ENCODE measurements around the gene LPCAT1.
"Not testable (repeated sequence)": the region's sequence is repeated elsewhere in the genome, so short reads cannot be mapped to it uniquely, and the experiment has no call there.

LPCAT1 gene

DNA sequence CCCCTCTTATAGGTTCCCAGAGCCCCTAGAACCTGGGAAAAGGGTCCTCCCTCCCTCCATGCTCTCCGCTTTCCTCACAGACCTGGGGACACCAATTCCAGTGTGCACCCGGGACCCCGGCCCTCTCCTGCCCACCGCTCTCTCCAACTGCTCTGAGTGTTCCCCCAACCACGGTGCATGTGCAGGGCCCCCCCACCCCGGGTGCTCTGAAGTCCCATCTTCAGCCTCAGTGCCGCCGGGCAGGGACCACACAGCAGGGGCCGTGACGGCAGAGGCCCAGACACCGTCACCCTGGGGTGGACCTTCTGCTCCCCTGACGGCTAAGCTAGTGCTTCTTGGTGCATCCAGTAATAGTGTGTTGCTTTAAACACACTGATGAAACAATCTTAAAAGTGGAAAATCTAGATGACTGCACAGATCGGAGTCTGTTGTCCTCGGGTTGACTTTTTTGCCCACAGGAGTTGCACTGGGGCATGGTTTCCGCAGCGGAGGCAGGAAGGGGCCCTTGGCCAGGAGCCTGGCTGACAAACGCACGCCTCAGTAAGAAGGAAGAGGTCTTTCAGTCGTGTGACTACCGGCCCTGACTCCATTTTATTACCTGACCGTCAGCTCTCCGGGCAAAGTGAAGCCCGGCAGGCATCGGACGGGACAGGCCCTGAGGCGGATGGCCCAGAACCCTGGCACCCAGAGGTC, 42.3 kb downstream of the LPCAT1 start:
- DNase-seq (ENCODE audit: extremely low read depth in 1 of 2, low read depth in 1 of 2) = no peak

DNA sequence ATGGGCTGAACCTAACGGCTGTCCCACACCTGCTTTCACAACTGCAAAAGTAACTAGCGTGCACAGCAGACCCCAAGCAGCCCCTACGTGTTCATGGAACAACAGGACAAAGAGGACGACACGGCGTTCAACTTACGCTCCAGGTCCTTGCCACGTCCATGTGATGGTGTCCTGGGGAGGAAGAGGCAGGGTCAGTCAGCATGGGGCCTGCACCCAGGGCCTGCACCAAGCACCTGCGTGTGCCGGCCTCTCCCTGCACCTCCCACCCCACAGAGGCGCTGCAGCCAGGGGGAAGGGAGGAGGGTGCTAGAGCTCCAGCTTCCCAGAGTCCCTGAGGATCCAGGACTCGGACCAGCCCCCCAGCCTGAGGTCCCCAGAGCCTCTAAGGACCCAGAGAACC, 43.0 kb downstream of the LPCAT1 start:
- DNase-seq (ENCODE audit: extremely low read depth in 1 of 2, low read depth in 1 of 2) = no peak

DNA sequence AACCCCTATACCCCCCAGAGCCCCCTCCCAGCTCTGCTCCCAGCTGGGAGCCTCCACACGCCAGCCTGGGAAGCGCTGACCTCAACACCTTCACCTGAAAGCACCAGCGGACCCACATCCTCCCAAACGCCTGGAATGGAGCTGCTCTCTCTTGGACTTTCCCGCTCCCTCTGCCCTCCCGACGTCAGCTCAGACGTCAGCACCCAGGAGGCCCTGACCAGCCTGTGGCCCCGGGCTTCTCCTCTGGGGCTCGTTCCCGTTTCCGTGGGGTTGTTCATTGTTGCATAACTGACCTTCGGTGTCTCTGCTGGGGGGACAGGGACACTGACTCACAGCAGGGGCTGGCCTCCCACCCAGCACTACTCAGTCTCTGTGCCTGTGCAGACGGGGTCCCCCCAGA, 43.5 kb downstream of the LPCAT1 start:
- DNase-seq (ENCODE audit: extremely low read depth in 1 of 2, low read depth in 1 of 2) = no peak

DNA sequence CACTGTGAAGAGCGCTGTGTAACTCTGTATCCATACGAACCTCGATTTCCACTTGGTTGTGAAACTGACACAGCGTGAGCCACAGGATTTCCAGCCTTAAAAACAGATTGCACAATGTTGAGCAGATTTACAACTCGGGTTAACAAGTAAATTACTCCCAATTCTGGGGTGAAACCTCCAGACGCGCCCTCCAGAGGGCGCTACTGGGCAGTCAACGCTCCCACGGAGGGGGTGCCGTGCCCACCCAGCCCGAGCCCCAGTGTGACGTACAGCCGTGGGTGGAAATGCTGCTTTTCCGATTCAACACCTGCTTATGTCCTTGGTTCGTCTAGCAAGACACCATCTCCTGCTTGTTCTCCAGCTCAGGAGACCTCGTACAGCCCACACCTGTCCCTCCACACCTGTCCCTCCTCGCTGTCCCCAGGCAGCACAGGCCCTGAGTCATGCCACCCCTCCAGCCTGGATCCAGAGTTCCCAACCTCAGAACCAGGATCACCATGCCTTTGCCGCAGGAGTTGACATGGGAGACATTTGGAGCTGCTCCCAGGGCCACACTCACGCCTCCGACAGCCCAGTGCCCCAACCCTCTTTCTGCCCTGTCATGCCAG, 44.1 kb downstream of the LPCAT1 start:
- no peak for DNase-seq (ENCODE audit: extremely low read depth in 1 of 2, low read depth in 1 of 2)

DNA sequence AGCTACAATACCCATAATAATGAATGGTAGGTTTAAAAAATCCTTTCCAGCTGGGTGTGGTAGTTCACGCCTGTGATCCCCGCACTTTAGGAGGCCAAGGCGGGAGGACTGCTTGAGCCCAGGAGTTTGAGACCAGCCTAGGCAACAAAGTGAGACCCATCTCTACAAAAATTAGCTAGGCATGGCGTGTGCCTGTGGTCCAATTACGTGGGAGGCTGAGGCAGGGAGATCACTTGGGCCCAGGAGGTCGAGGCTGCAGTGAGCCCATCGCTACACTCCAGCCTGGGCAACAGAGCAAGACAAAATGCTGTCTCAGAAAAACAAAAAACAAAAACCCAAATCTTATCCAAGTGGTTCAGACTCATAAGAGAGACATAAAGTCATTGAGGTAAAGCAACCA, 44.7 kb downstream of the LPCAT1 start:
- no peak for DNase-seq (ENCODE audit: extremely low read depth in 1 of 2, low read depth in 1 of 2)

DNA sequence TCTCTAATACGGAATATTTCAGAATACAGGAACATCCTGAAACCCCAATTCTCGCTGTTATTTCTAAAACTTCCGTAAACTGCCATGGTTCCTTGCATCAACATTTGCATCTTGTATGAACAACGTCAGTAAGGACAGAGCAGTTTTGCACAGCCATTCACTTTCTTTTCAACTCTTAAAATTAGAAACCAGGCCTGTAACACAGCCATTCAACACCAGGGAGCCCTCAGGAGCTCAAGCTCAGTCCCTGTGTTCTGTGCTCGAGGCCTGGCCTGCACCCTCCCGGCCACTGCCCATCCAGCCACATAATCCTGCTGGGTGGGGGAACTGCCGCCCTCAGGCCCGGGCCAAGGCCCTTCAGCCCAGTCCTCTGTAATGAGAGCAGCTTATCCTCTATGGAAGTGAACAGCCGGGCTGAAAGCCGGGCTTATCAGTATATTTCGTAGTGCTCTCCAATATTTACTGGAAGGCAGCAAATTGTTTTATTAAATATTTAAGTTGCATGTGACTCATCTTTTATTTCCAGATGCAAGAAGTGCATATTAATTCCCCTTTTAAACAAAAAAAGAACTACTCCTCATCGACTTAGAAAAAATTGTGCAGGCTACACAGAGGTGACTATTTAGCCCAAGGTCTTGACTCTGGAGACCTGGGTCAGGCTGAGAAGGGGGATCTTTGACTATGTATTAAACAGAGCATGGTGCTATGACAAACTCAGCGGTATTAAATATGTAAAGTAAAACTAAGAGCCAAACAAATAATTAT, 45.3 kb downstream of the LPCAT1 start:
- DNase-seq (ENCODE audit: extremely low read depth in 1 of 2, low read depth in 1 of 2) = no peak

DNA sequence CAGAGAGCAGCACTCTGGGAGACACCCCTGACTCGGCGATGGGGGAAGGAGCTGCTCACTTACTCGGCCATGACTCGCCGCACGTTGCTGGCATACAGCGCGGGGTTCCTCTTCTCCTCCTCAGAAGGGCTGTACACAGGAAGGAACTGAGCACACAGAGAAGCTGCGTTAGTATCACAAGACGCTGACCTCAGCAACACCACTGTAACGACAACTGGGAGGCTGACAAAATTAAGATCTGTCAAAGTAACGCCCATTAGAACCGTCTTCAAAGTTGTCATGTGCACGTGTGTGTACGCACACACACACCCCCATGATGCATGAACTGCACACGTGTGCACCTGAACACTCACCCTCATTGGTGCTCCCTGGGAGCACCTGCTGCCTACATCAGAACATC, 46.4 kb downstream of the LPCAT1 start:
- DNase-seq (ENCODE audit: extremely low read depth in 1 of 2, low read depth in 1 of 2) = no peak

DNA sequence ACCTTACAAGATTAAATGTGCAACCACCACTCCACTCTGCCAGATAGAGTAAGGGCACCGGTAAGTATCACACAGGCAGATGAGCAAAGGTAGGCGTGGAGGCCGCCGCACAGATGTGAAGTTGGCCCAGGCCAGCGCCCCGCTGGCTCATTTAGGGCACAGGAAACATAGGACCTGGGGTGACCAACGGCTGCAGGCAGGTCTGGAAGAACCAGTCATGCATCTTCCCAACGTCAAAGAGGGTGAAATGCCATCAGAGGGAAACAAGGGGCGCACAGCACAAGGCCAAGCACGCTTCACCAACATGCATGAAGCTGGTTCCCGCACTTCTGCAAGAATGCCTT, 46.8 kb downstream of the LPCAT1 start:
- DNase-seq (ENCODE audit: extremely low read depth in 1 of 2, low read depth in 1 of 2) = no peak

DNA sequence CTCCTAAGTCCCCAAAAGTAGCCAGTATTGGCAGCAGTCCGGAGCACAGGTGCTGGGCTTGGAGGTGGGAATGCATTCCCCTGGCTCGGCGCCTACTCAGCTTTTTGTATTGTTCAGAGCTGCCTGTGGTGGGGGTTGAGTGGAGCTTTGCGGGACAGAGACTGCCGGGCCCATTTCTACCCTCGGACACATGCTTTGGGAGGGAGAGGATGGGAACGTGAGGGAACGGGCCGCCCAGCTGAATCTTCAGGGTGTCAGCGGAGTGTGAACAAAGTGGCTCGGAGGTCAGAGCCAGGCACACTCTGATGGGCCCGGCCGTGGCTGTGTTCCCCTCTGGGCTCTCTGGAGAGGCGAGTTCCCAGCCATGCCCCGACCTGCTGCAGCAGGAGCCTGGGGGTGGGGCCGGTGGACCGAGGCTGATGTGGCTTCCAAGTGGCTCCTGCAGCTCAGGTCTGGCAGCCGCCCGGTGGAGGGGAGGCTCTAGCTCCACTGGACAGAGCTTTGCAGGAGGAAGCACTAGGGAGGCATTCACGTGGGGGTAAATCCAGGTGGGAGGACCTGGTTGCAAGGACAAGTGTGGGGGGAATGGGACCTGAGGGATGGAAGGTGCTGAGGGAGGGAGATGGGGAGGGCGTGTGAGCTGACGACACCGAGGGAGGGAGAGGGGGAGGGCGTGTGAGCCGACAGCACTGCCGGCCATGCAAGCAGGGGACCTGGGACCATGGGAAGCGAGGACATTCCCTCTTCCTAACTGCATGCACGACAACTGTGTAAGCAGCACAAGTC, 47.4 kb downstream of the LPCAT1 start:
- DNase-seq (ENCODE audit: extremely low read depth in 1 of 2, low read depth in 1 of 2) = no peak

DNA sequence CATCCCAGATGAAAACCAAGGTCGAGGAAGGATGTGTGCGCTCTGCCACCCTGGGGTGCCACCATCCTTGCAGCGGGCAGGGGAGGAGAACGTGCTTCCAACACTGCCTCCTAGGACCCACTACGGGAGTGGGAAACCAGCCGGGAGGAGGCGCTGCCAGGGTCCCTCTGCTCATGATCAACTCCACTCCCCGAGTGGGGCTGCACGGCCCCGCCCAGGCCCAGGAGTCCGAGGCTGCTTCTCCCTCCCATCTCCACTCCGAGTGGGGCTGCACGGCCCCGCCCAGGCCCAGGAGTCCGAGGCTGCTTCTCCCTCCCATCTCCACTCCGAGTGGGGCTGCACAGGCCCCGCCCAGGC, 48.2 kb downstream of the LPCAT1 start:
- DNase-seq (ENCODE audit: extremely low read depth in 1 of 2, low read depth in 1 of 2) = not testable (repeated sequence)

DNA sequence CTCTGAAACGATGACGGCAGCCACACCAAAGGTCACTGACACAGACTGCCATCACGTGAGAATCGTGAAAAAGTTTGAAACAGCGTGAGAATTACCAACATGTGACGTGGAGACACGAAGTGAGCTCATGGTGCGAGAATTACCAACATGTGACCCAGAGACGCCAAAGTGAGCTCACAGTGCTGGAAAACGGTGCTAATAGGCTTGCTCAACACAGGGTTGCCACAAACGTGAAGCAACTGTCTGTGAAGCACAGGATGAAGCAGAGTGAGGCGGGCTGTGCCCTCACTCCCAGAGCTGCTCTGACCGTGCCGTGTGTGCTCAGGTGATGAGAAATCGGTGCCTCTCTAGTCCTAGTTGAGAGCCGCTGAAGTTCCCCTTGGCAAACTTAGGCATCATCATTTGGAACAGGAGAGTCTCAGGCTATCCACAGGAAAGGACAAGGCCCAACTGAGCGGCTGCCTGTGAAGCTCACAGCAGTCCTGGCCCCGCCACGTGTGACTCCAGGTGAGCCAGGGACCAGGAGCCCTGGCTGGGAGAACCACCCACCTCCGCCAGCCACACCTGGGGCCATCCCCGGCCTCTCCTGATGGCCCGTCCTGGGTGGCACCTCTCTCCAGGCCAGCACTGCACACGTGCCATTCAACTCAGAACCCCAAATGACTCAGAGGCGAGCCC, 48.8 kb downstream of the LPCAT1 start:
- no peak for DNase-seq (ENCODE audit: extremely low read depth in 1 of 2, low read depth in 1 of 2)

DNA sequence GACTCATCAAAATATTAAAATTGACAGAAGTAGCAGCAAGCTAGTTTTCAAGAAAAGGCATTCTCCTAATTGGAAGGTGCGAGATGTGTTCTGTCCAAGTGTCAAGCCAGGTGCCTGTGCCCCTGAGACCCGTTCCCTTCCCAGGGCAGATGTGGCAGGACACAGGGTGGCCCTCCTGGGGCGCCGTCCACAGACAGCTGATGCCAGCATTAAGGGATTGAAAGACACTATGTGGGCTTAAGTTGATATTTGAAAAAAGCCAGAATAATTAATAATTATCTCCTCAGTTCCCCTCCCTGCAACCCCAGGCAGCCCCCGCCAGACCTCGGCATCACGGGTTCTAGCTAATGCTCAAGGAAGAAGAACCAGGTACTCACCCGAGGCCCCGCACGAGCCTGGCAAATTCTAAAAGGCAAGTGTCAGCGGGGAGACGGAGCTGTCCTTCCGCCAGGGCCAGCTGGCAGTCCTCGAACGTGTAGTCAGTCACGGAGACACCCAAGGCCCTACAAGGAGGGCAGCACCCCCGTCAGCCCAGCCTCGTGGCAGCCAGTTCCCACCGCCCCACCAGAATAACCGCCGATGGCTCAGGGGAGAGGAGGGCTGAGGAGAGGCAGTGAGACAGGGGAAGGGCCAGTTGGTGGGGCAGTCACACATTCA, 49.4 kb downstream of the LPCAT1 start:
- no peak for DNase-seq (ENCODE audit: extremely low read depth in 1 of 2, low read depth in 1 of 2)

DNA sequence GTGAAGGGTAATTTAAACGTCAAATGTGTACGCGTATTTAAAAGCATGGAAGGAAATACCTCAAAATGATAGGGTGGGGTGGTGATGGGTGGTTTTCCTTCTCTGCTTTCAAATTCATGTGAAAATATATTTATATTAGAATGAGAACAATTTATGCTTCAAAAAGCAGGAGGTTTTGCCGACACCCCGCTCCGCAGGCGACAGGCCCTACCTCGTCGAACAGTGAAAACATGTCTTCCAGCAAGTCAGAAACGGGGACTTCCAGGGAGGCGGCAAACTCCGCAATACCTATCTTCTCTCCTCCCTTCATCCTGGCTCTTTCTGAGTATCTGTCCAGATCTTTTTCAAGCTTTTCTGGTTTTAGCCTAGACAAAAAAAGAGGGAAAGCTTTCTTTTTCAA, 50.0 kb downstream of the LPCAT1 start:
- DNase-seq (ENCODE audit: extremely low read depth in 1 of 2, low read depth in 1 of 2) = no peak

DNA sequence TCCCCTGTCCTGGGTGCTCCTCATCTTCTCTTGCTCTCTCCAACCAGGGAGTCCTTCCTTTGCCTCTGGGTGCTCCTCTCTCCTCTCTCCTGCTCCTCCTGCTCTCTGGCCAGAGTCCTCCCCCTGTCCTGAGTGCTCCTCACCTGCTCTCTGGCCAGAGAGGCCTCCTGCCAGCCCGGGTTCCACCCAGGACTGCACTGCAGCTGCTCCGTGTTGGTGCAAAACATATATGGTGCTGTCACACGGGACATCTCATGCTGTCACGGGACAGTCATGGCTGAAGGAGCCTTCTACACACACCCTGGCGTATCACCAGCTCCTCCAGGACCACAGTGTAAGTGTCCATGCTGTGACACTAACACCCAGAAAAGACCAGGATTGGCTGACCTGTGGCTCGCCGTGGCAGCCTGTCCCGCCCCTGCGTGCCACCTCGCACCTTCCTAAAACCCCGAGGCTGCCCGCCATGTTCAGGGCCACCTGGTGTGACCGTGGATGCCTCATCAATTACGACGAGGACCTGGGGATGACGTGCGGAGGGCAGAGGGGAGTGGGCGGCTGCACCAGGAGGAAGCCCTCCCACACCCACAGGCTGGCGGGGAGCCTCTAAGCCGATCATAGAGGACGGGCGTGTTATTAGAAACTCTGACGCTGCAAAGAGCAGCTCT, 50.7 kb downstream of the LPCAT1 start:
- no peak for DNase-seq (ENCODE audit: extremely low read depth in 1 of 2, low read depth in 1 of 2)

DNA sequence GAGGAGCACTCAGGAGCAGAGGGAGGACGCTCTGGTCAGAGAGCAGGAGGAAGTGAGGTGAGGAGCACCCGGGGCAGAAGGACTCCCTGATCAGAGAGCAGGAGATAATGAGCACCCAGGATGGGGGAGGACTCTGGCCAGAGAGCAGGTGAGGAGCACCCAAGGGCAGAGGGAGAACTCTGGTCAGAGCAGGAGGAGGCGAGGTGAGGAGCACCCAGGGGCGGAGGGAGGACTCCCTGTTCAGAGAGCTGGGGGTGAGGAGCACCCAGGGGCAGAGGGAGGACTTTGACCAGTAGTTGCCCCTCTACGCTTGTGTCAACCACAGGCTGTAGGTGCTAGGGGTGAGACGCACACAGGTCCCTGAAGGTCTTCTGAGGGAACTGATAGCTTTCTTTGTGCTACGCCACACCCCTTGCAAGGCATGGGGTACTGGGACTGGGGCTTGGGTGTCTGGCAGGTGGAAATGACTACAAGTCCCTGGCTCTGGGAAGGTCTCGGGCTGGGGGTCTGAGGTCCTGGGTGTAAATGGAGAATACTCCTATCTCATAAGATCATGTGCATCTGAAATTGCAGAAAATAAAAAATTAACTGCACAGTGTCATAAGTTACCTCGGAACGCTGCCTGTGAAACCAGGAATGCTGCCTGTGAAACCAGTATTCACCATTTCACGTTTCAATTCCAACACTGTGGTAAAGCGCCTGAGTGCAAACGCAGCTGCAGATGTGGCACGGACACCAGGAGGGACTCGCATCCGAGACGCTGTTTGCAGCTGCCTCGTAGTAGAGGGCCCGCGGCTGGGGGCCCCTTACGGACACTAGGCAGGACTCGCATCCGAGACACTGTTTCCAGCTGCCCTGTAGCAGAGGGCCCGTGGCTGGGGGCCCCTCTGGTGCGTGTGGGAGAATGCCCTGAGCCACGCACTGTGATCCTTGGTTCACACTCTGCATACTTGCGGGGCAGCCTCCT, 51.5 kb downstream of the LPCAT1 start:
- DNase-seq (ENCODE audit: extremely low read depth in 1 of 2, low read depth in 1 of 2) = no peak

DNA sequence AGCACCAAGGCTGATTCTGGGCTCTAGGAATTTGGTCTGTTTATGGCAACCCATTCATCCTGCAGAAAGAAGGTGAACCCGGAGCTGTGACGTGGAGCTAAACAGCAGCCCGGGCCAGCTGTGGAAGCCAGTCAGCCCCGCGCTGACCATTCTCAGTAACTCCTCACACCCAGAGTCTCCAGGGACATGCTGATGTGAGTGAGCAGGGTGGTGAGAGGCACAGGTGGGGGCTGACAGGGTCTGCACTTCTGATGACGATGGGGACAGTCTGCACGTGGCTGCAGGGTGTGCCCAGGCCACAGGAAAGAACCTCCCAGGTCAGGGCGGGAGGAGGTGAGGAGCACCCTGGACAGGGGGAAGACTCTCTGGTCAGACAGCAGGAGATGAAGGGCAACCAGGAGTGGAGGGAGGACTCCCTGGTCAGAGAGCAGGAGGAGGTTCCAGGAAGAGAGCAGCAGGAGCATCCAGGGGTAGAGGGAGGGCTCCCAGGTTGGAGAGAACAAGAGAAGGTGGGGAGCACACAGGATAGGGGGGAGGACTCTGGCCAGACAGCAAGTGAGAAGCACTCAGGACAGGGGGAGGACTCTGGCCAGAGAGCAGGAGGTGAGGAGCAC, 52.4 kb downstream of the LPCAT1 start:
- no peak for DNase-seq (ENCODE audit: extremely low read depth in 1 of 2, low read depth in 1 of 2)

DNA sequence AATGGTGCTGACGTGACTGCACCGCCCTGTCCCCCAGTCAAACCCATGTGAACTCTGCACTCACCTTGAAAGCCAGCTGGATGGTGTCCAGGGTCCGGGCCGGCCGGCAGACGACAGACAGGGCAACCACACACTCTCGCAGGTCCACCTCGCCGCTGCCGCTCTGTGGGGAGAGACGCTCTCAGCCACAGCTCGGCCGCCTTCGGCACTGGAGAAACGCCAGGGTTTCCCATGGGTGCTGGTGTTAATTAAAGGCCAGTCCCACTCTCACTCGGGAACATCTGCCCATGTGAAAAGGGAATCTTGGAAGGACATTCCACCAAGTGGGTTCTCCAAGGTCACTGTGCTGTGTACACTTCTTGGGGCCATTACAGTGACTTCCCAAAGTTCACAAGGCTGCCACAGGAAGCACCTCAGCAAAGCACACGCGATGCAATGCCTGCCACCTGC, 53.0 kb downstream of the LPCAT1 start:
- DNase-seq (ENCODE audit: extremely low read depth in 1 of 2, low read depth in 1 of 2) = no peak
